CD4-positive, alpha-beta T cell treated with Interleukin-4 for 4 hours (primary cell): ENCODE results near the gene ACKR2.

Experiments
- DNase-seq: peaks from one replicate; pipeline ENCODE4 v3.0.0-alpha.2; 2020

The ACKR2 gene

DNA sequence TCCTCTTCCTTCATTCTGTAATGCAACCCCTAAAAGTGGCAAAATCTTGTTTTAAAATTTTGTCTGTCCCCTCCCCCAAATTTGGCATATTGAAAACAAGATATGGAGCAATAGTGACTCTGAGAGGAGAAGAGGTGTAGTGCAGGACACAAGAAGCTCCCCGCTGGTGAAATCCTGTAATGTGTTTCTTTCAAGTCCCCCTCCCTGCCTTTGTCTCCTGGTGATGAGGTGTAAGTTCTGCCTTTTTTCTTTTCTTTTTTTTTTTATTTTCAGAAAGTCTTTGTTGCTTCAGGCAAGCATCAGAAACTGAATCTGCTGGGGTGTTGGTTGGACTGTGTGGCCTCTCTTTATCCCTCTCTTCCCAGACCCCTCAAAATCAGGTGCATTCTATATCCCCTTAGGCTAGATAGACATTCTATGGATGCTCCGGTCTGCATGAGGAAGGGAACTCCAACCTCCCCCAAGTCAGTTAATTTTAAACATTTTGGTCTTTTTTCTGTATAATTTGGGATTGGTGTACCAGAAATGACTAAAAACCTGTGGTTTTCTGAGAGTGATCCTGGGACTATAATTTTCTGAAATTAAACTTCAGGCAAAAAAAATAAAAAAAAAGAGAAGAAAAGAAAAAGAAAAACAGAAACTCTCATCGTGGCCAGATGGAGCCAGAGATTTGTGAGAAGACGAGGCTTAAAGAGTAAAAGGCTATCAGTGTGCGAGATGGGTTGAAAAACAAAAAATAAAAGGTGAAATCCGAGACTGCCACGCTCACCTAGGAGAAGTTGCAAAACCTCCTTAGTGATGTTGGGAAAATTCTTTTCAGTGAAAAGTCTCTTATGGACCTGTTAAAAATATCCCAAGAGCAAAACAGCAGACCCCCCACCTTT lies 21.4 kb downstream of the ACKR2 start:
- DNase-seq = no peak

DNA sequence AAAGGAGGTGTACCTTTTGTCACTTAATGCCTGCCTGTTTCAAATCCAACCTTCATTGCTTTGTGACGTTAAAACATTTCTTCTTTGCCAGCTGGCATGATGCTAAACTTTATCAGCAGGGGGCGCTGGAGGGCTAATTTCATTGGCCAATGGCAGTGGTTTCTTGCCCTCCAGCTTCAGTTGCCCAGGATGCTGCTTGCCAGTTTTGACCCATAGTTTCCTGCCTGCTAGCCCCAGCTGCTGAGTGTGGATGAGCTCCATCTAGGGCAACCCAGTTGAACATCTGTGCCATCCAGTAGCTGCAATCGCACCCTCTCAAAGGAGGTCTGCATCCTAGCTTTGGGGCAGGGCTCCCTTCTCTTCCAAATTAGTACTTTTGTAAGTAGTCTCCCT lies 22.1 kb downstream of the ACKR2 start:
- peak; percentile 73 for DNase-seq

DNA sequence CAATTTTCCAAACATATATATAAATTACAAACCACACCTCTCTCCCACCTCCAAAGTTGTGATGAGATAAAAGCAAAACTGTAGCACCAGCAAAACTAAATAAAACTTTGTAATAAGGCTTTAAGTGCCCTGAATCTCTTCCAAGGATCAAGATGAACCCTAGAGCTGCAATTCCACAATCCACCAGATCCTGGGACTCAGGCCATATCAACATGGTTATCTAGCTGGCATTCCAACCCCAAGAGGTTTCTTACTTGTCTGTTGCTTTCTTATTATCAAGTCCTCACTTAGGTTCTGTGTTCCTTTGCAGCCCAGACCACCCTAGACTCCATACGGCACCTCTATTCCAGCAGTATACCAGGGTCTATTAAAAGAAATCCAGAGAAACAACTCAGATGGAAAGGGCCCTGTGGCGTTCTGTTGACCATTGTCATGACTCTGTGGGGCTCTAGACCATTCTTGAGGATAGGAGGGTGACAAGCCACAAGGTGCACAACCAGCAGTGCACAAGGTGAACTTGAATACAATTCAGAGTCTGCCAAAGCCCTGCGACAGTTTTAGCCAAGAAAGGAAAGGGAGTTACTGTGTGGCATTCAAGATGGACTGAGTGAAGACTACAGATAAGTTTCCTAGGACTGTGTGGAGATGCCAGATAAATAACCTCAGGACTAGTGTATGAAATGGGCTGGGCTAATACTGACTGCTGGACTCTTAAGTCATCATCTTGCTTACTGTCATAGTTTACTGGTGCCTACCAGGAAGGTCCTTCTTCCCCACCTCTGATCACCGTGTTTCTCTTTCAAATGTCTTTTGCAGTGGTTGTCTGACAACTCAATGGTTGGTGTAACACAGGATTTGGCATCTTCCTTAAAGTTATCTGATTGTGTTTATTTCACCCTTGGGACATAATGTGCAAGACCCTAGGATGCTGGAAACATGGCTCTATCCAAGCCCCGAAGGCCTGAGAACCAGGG lies 27.2 kb downstream of the ACKR2 start:
- no peak for DNase-seq

DNA sequence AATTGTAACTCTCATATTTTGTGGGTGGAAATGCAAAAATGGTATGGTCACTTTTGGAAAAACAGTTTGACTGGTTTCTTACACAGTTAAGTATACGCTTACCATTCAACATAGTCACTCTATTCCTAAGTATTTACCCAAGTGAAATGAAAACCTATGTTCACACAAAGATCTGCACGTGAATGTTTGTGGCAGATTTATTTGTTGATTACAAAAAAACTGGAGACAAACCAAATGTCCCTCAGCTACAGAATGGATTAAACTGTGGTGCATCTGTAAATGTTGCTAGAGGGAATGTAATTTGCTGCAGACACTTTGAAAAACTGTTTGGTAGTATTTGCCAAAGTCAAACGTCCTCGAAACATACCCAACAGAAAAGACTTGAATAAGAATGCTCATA lies 29.3 kb downstream of the ACKR2 start:
- DNase-seq = no peak

DNA sequence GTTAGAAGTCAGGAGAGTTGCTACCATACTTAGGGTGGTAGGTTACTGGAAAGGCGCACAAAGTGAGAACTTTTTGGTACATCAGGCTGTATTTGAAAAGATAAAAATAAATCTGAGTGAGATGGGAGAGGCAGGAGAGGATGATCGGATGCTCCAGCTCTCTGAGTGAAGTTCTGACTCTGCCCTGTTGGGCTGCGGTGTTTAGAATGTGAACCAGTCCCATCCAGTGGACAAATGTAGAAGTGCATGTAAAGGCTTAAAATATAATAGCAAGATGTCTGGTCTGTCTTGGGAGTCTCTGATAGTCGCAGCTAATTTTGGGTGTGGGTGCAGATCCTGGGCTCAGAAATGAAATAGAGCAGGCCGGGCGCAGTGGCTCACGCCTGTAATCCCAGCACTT lies 30.4 kb downstream of the ACKR2 start:
- peak; percentile 32 for DNase-seq

DNA sequence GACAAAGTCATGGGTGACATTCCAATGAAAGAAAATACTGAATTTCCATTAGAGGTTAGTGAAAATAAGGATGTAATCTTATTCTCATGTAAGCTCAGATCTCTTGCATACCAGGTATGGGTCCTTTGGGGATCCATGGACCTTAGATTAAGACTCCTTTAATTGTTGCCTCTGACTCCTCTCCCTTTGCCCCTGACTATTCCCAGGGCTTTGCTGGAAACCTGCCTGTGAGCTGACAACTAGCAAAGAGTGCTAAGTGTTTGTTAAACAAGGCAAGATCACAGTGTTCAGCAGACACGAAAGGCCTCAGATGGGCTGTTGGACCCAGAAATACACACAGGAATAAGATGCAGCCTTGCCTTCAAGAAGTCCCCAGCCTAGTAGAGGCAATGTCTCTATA lies 32.1 kb downstream of the ACKR2 start:
- DNase-seq = no peak

DNA sequence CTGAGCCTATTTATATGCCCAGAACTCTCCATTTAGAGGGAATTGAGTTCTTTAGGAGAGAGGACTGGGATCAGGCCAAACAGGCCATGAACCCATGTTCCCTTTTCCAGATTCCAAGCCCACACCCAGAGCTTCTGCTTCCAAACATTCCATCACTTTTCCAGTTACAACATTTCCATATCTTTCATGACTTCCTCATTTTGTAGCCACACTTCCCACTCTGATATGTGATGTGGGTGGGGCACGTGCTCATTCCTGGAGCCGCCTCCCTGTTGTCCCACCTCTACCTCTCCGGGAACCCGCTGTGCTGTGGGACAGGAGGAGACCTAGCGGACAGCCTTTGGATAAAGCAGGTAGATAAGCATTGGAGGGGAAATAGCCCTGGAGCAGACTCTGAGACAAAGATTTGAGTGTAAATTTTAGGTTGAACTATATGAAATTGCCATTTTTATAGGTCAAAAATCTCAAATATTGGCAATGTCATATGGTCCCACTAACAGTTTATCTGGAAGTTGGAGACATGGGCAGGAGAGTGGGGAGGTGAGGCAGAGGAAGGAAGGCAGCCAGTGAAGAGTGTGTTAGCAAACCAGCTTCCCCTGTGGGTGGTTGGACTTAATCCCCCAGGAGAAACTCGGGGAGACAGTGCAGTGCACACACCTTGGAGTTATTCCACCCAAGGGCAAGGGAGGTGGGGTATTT lies 34.6 kb downstream of the ACKR2 start:
- no peak for DNase-seq

DNA sequence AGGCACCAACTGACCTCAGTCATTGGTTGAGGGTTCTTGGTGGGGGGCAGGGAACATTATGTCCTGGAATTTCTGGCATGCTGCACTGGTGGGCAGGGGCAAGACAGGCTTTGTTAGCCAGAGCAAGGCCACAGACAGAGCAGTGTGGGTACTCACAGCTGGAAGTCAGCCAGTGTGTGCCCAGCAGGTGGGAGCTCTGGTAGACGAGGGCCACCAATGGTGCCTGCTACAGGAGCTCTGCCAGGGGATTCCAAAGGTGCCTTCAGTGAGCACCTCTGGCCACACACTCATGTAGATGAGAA lies 35.1 kb downstream of the ACKR2 start:
- DNase-seq = no peak

DNA sequence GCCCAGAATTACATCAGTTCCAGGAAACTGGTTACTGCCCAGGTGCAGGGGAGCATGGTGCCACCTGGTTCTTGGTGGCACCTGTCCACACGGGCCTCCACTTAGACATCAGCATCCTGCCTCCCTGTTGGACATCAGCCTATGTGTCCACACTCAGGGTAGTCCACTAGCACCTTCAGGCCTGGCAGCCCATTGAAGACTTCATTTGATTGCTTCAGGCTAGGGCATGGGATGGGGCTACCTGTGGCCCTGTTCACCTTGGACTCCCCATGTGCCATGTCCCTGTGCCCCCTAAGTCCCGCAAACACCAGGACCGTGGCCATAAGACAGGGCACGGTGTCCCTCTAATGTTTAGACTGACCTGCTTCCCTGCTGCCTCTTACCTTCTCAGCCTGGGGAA lies 35.6 kb downstream of the ACKR2 start:
- DNase-seq = no peak

DNA sequence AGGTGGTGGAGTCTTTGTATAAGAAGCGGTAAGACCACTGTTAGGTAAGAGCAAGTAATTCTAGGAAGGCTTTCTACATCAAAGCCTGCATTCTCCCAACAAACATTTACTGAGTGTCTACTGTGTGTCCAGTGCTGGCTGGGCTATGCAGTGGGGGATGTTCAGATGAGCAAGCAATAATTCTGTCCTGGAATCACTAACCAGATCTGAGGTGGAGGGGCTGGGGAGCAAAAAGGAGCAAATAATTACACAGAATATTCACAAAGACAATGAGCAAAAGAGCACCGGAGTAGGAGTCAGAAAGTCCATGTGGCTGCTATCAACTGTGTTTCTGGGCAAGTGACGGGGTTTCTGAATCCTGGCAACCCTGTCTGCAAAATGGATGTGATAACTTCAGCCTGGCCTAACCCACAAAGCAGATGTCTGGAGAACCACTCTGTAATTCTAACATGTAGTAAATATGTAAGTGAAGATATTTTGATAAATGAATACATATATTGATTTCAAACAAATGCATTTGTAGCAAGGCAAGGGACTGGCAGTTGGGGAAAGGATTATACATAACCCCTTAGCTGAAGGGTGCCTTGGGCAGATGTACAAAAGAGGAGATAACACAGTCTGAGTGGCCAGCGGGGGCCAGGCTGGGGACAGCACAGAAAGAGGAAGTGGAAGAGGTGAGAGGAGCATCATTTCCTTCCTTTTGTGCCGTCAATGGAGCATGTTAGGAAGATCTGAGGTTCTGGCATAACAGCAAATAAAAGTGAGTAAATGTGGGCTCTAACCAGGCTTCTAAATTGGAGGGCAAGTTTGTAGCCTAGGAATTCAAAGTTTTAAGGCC lies 37.7 kb downstream of the ACKR2 start:
- peak; percentile 8 for DNase-seq

DNA sequence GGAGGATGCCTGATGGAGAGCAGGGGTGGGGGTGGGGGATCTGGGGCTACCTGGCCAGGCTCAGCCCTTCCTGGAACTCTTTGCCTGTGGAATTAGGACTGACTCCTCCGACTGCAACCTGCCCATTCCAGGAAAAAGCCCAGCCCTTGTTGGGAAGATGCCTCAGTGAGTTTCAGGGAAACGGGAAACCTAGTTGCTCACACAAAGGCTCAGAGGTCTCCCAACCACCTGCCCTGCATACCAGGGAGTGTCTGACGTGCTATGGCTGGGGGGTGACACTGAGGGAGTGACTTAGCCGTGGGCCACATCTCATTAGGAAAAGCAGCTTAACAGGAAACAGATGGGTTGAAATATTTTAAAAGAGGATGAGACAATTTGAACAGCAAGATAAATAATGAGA lies 38.5 kb downstream of the ACKR2 start:
- DNase-seq = no peak

DNA sequence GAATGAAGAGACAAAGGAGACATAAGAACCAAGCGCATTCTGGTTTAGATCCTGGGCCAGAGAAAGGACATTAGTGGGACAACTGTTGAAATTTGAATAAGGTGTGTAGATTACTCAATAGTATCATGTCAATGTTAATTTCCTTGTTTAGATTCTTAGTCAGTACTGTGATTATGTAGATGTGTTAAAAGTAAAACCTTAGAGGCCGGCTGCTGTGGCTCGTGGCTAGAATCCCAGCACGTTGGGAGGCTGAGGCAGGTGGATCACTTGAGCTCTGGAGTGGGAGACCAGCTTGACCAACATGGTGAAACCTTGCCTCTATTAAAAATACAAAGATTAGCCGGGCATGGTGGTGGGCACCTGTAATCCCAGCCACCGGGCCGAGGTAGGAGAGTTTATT lies 39.8 kb downstream of the ACKR2 start:
- no peak for DNase-seq

DNA sequence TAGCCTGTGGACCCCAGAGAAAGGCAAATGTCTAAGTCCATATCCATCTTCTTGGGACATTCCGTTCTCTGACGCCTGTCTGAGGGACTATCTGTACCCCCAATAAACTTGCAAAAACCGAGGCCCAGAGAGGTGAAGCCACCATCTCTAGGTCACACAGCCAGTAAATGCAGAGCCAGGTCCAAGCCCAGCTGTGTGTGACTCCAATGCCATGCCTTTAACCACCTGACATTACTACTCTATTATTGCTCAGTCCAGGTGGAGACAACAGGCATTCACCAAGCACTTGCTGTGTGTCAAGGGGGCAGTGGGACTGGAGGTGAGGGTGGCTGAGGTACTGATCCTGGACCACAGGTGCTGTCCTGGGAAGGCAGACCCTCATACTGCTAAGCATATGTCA lies 41.0 kb downstream of the ACKR2 start:
- no peak for DNase-seq

DNA sequence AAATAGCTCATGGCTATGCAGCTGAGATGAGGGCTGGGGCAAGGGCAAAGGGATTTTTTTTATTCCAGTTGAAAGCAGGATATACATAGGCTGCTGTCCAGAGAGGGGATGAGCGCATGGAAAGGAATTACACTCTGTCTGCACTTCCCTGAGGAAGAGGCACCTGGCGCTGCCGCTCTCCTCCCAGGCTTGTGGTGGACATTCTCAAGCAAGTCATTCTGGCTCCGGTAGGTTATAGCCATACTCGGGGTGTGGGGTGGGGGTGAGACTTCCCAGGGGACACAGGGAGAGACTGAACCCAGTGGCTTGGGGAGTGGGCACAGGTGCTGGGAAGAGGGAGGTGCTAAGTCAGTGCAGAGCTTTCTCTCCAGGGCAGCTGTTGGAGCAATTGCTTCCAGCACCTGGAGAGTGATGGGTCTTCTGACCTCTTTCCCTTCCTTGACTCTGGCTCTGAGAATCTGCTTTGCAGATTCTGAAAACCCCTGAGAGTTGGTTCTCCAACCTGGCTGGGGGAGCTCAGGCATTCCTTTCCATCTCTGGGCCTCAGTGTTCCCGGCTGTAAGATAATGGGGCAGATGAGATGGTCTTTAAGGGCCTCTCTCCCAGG lies 42.1 kb downstream of the ACKR2 start:
- no peak for DNase-seq

DNA sequence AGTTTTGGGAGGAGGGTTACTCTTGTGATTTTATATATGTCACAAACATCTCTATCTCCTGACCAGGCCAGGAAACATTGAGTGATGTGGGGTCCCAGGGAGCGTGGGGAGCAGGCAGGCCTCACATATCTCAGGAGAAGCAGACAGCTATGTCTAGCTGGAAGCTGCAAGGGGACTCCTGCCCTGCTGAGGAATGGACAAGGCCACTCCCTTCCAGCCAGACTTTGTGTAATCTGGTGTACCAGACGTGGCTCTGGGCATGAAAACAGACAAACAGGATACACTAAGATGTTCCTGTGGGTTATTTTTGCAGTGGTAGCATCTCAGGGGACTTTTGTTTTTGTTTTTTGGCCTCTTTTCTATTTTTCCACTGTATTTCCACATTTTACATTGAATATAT lies 43.2 kb downstream of the ACKR2 start:
- DNase-seq = no peak

DNA sequence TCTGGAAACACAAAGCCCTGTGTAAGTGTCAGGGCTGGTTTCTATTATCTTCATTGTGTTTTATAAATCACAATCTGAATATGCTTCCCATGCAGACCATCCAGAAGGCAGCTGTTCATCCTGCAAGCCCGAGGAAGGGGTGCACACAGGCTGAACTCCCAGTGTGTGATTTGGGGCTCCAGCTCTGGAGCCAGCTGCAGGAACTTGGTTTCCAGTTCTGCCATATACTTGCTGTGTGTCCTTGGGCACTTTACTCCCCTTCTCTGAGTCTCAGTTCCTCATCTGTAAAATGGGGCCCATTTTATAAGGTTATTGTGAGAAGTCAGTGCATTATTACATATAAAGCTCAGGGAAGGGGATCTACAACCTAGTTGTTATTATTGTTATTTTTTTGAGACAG lies 43.8 kb downstream of the ACKR2 start:
- no peak for DNase-seq

DNA sequence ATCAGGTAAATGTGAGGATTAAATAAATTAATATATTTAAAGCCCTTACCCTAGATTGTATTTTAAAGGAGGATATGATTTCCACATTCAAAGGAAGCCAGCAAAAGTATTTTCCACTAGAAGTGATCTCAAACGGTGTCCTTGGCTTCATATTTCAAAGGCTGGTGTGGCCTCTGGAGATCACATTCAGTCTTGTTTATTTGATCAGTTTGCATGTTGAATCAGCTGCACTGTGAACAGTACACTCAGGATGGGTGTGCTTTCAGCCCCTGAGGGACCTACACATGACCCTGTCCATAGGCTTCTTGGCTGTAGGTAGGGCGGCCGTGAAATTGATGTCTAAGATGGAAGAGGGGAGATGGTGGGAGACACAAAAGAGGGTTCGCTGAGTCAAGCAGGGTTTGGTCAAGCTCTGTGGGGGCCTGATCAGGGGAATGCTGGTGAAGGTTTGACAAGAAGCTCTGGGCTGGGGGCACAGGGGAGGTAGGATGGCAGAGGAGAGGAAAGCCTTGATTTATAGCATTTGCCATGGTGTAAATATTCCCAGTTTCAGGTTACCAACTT lies 44.6 kb downstream of the ACKR2 start:
- no peak for DNase-seq

DNA sequence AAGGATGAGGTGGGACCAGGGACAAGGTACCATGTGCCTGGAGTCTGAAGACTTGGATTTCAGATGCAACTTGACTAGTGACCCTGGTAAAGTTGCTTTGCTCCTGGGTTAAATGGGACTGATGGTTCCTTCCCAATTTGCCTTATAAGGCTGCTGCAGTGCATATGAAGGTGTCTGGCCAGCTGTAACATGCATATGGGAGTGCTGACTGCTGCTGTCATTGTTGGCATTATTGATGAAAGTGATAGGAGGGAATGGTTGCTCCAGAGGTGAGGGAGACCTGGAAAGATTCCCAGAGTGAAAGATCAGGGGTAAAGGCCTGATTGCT lies 45.9 kb downstream of the ACKR2 start:
- DNase-seq = no peak

DNA sequence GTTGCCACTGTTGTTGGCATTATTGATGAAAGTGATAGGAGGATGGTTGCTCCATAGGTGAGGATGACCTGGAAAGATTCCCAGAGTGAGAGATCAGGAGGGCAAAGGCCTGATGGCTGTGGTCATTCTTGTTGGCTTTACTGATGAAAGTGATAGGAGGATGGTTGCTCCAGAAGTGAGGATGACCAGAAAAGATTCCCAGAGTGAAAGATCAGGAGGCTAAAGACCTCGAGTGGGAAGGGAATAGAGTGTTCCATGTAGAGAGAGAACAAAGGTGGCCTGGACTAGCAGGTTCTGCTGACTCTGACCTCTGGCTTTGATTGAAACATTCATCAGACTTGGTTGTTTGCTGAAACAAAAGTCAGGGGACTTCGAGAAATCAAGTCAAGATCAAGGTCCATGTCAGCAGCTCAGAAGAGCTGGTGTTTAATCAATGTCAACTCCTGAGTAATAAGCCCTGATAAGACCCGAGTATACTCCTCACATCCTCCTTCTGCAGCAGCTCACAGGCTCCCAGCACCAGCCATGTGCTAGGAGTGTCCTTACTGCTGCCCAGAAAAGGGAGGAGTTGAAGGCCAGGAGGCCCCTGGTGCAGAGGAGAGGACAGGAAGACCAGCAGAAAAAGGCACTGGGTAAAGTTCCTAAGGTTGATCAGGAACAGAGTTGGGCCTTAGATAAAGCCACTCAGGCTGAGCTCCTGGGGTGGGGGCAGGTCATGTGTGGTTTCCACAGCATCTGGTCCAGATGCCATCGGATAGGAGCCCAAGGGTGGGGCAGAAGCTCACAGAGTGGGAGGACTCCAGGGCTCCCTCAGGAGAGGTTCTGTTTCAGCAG lies 46.5 kb downstream of the ACKR2 start:
- DNase-seq = no peak

DNA sequence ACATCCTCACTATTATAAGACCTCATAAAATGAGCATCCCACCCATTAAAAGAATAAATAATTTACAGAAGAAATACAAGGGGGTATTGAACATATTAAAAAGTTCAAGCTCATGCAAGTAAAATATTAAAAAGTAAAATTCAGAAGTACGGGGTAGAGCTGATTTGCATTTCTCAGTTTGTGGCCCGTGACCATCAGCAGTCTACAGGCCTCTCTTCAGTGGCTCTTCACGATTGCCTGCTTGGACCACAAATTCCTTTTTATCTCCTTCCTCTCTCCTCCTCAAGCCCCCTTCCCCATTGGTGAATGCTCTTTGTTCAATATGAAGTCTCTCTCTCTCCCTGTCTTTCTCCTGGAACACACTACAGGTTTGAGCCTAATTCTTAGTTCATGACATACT lies 47.3 kb downstream of the ACKR2 start:
- DNase-seq = no peak

DNA sequence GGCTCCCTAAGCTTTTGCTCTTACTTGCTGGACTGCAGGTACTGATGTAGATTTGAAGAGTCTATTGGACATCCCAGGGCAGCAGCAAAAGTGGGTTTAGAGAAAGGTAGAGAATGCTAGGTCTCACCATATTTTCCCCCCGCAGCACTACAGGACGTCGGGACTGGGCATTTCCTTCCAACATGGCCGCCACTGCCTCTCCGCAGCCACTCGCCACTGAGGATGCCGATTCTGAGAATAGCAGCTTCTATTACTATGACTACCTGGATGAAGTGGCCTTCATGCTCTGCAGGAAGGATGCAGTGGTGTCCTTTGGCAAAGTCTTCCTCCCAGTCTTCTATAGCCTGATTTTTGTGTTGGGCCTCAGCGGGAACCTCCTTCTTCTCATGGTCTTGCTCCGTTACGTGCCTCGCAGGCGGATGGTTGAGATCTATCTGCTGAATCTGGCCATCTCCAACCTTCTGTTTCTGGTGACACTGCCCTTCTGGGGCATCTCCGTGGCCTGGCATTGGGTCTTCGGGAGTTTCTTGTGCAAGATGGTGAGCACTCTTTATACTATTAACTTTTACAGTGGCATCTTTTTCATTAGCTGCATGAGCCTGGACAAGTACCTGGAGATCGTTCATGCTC lies 55.2 kb downstream of the ACKR2 start:
- no peak for DNase-seq
